Immature natural killer cell (primary cell): Measurements from ENCODE around the gene ABL2. TPM values are rescaled to one million over a fixed set of nuclear protein-coding genes. Genes with fewer than 3 reads are reported as not detected.

Experiments
- DNase-seq, 3 donors: peaks; one replicate each; pipeline ENCODE4 v3.0.0; 2022; ENCODE audit warnings: mixed read lengths in 1 of 3
- H3K27ac Mint-ChIP-seq, 6 donors: one replicate each; pipeline ENCODE4 v1.8.0; 2020; ENCODE audit warnings: mixed read lengths in 6 of 6, mild to moderate bottlenecking in 5 of 6, inconsistent platforms in 4 of 6, moderate library complexity in 3 of 6
- H3K27me3 Mint-ChIP-seq, 3 donors: one replicate each; pipeline ENCODE4 v1.8.0; 2020 to 2021; ENCODE audit warnings: low read depth in 3 of 3, mild to moderate bottlenecking in 3 of 3, mixed read lengths in 3 of 3, moderate library complexity in 3 of 3, inconsistent platforms in 1 of 3
- H3K36me3 Mint-ChIP-seq, 3 donors: one replicate each; pipeline ENCODE4 v1.8.0; 2020; ENCODE audit warnings: mixed read lengths in 3 of 3, inconsistent platforms in 2 of 3, mild to moderate bottlenecking in 2 of 3
- H3K4me1 Mint-ChIP-seq, 2 donors: one replicate each; pipeline ENCODE4 v1.8.0; 2020; ENCODE audit warnings: inconsistent platforms in 2 of 2, mild to moderate bottlenecking in 2 of 2, mixed read lengths in 2 of 2, moderate library complexity in 1 of 2
- H3K4me3 Mint-ChIP-seq, 5 donors: one replicate each; pipeline ENCODE4 v1.8.0; 2020; ENCODE audit warnings: mild to moderate bottlenecking in 5 of 5, mixed read lengths in 5 of 5, inconsistent platforms in 3 of 5, moderate library complexity in 3 of 5
- H3K9me3 Mint-ChIP-seq, 6 donors: one replicate each; pipeline ENCODE4 v1.8.0; 2020; ENCODE audit warnings: mild to moderate bottlenecking in 6 of 6, mixed read lengths in 6 of 6, inconsistent platforms in 4 of 6, moderate library complexity in 3 of 6
- polyA plus RNA-seq, 3 donors: library from polyadenylated mRNA; unstranded; fragments of 300-500 nt; fragmentation: Illumina TruSeq; gene quantifications; one replicate each; pipeline ENCODE4 v1.2.3, GENCODE V29; 2021

The ABL2 gene
- polyA plus RNA-seq, 3 donors from 2014 or later = 0.36 to 2.1 TPM; not detected in 1

DNA sequence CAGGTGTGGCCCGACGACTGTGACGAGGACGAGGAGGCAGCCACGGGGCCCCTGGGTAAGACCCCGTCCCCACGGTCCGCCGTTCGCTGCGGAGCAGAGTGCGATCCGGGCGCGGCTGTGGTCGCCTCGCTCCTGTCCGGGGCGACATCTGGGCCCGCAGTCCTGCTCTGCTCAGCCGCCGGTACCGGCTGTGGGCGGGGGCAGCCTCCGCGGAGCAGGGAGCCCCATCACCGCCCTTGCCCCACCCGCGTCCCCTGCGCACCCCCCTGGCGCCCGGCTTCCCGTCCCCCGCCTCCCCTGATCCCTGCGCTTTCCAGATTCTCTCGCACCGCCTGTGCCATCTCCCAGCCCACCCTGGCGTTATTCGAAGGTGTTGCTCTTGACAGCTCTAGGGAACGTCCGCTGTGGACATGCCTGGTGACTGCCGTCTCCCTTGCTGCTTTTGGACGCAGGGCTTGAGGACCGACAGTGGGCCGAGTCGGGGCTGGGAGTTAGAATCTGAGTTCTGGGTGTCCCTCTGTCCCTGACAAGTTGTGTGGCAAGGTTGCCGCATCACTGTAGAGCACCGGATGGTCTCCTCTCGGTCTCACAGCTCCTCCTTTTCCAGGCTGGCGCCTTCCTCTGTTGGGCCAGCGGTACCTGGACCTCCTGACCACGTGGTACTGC lies 147.0 kb downstream of the ABL2 start:
- peak overlapping the region; percentile 95 to 98 (median 96) for H3K4me3 Mint-ChIP-seq
- H3K9me3 Mint-ChIP-seq = no peaks in the 10 kb centered on the region
- peaks cover 32 to 40% of the 10 kb centered on the region in 2 donors for H3K4me1 Mint-ChIP-seq
- peak overlapping the region; percentile 74 to 94 (median 91) for H3K27ac Mint-ChIP-seq
- H3K27me3 Mint-ChIP-seq = peaks cover 0 to 4% (median 2%) of the 10 kb centered on the region in 3 donors
- peaks cover 0 to 5% (median 0%) of the 10 kb centered on the region in 3 donors for H3K36me3 Mint-ChIP-seq
- peak; percentile 31 to 38 (median 32) for DNase-seq

DNA sequence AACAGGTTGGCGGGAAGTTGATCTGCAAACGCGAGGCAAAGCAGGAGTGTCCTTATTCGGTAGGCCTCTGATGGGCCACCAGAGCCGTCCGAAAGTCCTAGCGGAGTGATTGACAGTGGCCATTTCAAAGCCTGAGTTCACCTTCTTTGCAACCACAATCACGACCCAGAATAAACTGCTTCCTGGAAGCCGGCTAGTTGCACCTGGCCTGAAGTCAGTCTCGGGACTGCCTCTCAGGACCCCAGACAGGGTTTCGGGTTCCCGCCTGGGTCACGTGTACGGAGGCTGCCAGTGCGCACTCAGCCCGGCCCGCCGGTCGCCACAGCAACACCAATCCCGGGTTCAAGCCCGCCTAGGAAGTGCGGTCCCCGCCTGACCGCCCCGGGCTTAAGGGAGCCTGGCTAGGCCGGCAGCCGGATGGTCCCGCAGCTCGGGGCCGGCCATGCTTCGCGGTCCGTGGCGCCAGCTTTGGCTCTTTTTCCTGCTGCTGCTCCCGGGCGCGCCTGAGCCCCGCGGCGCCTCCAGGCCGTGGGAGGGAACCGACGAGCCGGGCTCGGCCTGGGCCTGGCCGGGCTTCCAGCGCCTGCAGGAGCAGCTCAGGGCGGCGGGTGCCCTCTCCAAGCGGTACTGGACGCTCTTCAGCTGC lies 147.7 kb downstream of the ABL2 start, which contains the start of gene TOR3A:
Gene TOR3A (plus strand): TSS at position 384 of the 646 bp plus-strand sequence. CDS start 59 bp downstream, at position 443.
- Mint-ChIP-seq H3K36me3 (peaks cover 0 to 3% (median 0%) of the 10 kb centered on the region in 3 donors), H3K27ac (peak within 1 kb of the TSS; percentile 90 to 95 (median 92)), H3K4me3 (peak within 1 kb of the TSS; percentile 95 to 98 (median 96)), H3K27me3 (peaks cover 0 to 3% (median 2%) of the 10 kb centered on the region in 3 donors), H3K9me3 (no peaks in the 10 kb centered on the region), H3K4me1 (peaks cover 32 to 37% of the 10 kb centered on the region in 2 donors)
- DNase-seq = peak; percentile 80 to 85 (median 85)

GRCh38 chr1:179080866-179081686 lies 148.4 kb downstream of the ABL2 start:
- DNase-seq = no peak
- H3K9me3 Mint-ChIP-seq = no peaks in the 10 kb centered on the region
- peaks cover 0 to 3% (median 2%) of the 10 kb centered on the region in 3 donors for H3K27me3 Mint-ChIP-seq
- H3K4me1 Mint-ChIP-seq = peaks cover 29 to 32% of the 10 kb centered on the region in 2 donors
- peak overlapping the region; percentile 93 to 96 (median 95) for H3K4me3 Mint-ChIP-seq
- H3K27ac Mint-ChIP-seq = peak overlapping the region; percentile 85 to 95 (median 91)
- H3K36me3 Mint-ChIP-seq = no peaks in the 10 kb centered on the region

GRCh38 chr1:179079113-179079761 lies 150.2 kb downstream of the ABL2 start:
- Mint-ChIP-seq H3K4me3 (peak overlapping the region in 2 of 5 donors; percentile 22 to 39), H3K27me3 (peaks cover 0 to 3% (median 2%) of the 10 kb centered on the region in 3 donors), H3K27ac (peak overlapping the region in 3 of 6 donors; percentile 2 to 26 (median 18)), H3K4me1 (peaks cover 23 to 32% of the 10 kb centered on the region in 2 donors), H3K9me3 (no peaks in the 10 kb centered on the region), H3K36me3 (no peaks in the 10 kb centered on the region)
- DNase-seq = peak; percentile 46 to 62 (median 57)

DNA sequence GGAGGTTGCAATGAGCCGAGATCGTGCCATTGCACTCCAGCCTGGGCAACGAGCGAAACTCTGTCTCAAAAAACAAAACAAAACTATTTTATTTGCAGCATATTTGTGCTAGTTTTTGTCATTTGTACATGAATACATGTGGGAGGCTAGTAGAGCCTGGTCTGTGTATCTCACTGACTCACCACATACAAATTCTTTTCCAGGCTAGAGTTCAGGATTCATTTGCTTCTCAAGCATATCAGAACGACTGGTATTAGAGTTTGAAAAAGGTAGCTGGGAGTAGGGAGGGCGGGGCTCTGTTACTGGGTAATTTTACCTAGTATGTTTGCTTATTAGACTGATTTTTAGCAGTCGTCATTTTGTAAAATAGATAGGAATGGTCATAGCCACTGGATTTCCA lies 152.1 kb downstream of the ABL2 start:
- H3K9me3 Mint-ChIP-seq = no peaks in the 10 kb centered on the region
- no peak overlapping the region for H3K4me3 Mint-ChIP-seq
- H3K27ac Mint-ChIP-seq = no peak overlapping the region

DNA sequence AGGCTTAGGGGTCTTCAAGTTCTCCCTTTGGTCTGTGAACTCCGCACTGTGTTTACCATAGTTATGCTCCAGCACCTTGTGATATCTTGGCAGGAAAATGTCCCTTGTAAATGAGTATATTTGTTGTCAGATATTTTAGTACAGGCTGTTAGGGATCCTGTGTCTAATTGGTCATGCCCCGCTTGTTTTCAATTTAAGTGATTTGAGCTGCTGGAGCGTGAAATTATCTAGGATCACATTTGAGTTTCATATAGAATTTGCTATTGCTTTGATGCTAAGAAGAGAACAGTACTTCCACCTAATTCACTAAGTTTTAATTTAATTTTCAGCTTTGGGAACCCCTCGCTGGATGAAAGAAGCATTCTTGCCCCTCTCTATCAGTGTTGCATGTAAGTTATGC lies 163.0 kb downstream of the ABL2 start:
- Mint-ChIP-seq H3K9me3 (no peaks in the 10 kb centered on the region), H3K4me3 (no peak overlapping the region), H3K27me3 (no peaks in the 10 kb centered on the region), H3K27ac (no peak overlapping the region), H3K4me1 (no peaks in the 10 kb centered on the region), H3K36me3 (peaks cover 19 to 37% (median 26%) of the 10 kb centered on the region in 3 donors)
- no peak for DNase-seq

More for the DNA sequence above, 152.1 kb downstream of the ABL2 start:
- Mint-ChIP-seq H3K27me3 (no peaks in the 10 kb centered on the region), H3K4me1 (peaks cover 11 to 18% of the 10 kb centered on the region in 2 donors), H3K36me3 (peaks cover 2 to 6% (median 3%) of the 10 kb centered on the region in 3 donors)
- DNase-seq = no peak

- Mint-ChIP-seq H3K4me1 (peaks cover 0 to 2% of the 10 kb centered on the region in 2 donors), H3K27ac (no peak overlapping the region), H3K27me3 (peaks cover 0 to 1% (median 0%) of the 10 kb centered on the region in 3 donors), H3K4me3 (no peak overlapping the region), H3K36me3 (peaks cover 18 to 29% (median 29%) of the 10 kb centered on the region in 3 donors), H3K9me3 (no peaks in the 10 kb centered on the region)
- no peak for DNase-seq
Measured at GRCh38 chr1:179061360-179062282, 167.9 kb downstream of the ABL2 start.

DNA sequence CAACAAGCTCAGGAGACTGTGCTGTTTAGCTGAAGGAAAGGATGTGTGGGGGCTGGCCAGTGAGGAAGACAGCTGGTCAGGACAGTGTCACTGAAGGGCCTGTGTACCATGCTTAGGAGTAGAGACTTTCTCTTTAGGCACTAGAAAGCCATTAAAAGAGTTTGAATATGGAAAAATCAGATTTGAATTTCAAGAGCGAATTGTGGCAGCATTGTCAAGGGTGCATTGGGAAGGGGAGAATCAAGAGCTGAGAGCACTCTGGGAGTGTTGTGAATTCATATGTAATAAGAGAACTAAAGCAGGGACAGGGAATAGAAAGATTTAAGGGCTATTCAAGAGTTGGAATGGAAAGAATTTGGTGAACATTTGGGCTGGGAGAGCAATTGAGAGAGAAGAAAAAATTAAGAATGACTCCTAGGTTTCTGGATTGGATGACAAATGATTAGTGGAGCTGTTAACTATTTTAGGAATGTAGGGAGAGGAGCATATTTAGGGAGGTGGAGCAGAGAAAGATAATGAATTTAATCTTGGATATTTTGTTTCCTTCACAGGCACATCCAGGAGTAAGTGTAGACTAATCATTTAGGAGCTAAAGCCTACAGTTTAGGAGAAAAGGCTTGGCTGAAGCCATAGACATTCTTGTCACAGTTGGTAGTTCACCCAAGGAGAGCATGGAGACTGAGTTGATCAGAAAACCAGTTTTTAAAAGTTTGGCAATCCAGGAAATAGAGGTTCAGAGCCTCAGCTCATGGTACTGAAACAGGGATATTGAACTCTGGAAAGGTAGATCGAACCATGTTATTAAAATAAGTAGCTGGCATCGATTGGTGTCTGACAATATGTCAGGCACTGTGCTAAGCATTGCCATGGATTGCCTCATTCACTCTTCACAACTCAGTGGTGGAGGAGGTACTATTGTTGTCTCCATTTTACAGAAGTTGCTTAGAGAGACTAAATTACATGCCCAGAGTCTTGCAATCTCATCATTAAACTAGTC lies 170.7 kb downstream of the ABL2 start:
- peaks cover 0 to 1% (median 0%) of the 10 kb centered on the region in 3 donors for H3K27me3 Mint-ChIP-seq
- peak overlapping the region in 1 of 6 donors; percentile 6 for H3K27ac Mint-ChIP-seq
- H3K9me3 Mint-ChIP-seq = no peaks in the 10 kb centered on the region
- peaks cover 0 to 2% of the 10 kb centered on the region in 2 donors for H3K4me1 Mint-ChIP-seq
- no peak for DNase-seq
- peaks cover 19 to 35% (median 28%) of the 10 kb centered on the region in 3 donors for H3K36me3 Mint-ChIP-seq
- H3K4me3 Mint-ChIP-seq = no peak overlapping the region

DNA sequence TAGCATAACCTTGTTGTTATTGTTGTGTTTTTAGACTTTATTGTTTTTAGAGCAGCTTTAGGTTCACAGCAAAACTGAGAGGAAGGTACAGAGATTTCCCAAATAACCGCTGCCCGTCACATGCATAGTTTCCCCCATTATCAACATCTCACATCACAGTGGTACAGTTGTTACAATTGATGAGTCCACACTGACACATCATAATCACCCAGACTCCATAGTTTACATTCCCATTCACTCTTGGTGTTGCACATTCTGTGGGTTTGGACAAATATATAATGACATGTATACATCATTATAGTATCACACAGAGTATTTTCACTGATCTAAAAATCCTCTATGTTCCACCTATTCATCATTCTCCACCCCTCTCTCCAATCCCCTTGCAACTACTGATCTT lies 173.5 kb downstream of the ABL2 start:
- no peak overlapping the region for H3K27ac Mint-ChIP-seq
- H3K36me3 Mint-ChIP-seq = peaks cover 15 to 30% (median 23%) of the 10 kb centered on the region in 3 donors
- peaks cover 0 to 1% (median 0%) of the 10 kb centered on the region in 3 donors for H3K27me3 Mint-ChIP-seq
- H3K4me1 Mint-ChIP-seq = peaks cover 0 to 2% of the 10 kb centered on the region in 2 donors
- no peak overlapping the region for H3K4me3 Mint-ChIP-seq
- no peak for DNase-seq
- no peaks in the 10 kb centered on the region for H3K9me3 Mint-ChIP-seq

- H3K27ac Mint-ChIP-seq = no peak overlapping the region
- H3K27me3 Mint-ChIP-seq = peaks cover 0 to 3% (median 0%) of the 10 kb centered on the region in 3 donors
- H3K4me3 Mint-ChIP-seq = no peak overlapping the region
- DNase-seq = no peak
- H3K4me1 Mint-ChIP-seq = peaks cover under 1 to 2% of the 10 kb centered on the region in 2 donors
- H3K36me3 Mint-ChIP-seq = peaks cover 15 to 30% (median 19%) of the 10 kb centered on the region in 3 donors
- no peaks in the 10 kb centered on the region for H3K9me3 Mint-ChIP-seq
Measured at GRCh38 chr1:179053486-179053885, 176.0 kb downstream of the ABL2 start.

GRCh38 chr1:179052776-179053175 lies 176.7 kb downstream of the ABL2 start:
- H3K27ac Mint-ChIP-seq = peak overlapping the region in 1 of 6 donors; percentile 33
- peaks cover 15 to 30% (median 15%) of the 10 kb centered on the region in 3 donors for H3K36me3 Mint-ChIP-seq
- no peak for DNase-seq
- H3K4me3 Mint-ChIP-seq = no peak overlapping the region
- peaks cover 0 to 3% (median 0%) of the 10 kb centered on the region in 3 donors for H3K27me3 Mint-ChIP-seq
- no peaks in the 10 kb centered on the region for H3K9me3 Mint-ChIP-seq
- H3K4me1 Mint-ChIP-seq = peaks cover 2 to 8% of the 10 kb centered on the region in 2 donors
